ENCODE data around the gene NTHL1. TPM values are rescaled to one million over a fixed set of nuclear protein-coding genes. Genes with fewer than 3 reads are reported as not detected.
"Not testable (repeated sequence)": the region's sequence is repeated elsewhere in the genome, so short reads cannot be mapped to it uniquely, and the experiment has no call there.

Gene NTHL1
- total and polyA plus RNA-seq, 3 donors from 2014 or later = 18.0 to 35.6 (median 24.6) TPM

DNA sequence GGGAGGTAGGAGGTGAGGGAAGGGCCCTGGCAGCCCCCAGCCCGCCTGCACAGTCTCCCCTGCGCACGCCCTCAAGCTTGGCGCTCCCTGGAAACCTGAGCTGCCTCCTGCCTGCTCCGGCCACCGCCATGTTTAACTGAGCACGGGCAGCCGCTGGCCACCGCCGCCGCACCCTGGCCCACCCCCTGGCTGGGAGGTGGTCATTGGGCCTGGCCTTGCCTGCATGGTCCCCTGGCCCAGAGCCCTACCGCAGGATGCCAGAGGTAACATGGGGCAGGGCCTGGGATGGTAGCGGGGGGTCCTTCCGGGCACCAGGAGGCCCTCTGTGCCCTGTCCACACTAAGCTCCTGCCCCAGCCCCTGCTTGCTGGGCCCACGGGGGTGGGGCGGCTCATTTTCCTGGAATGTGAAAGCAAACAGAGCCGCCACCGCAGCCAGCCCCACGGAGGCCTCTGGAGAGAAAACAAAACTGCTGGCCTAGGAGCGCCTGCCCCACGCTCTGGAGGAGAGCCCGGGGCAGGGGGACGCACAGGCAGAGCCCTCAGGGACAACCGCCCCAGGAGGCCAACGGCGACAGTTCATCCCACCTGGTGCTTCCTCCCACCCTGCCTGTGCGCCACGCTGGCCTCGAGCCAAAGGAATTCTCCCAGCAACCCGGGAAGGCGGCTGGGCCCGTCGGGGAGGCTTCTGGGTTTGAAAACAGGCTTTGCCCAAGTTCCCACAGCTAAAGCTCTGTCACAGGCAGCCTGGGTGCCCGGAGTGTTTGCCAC, 12.0 kb downstream of the NTHL1 start:
- Histone ChIP-seq H3K36me3 (ENCODE audit: low read depth, missing control alignments) (no peaks in the 10 kb centered on the region), H3K9me3 (no peaks in the 10 kb centered on the region), H3K27ac (peak overlapping the region; percentile 41 to 89), H3K4me1 (peaks cover 74% of the 10 kb centered on the region), H3K27me3 (no peaks in the 10 kb centered on the region), H3K4me3 (no peak overlapping the region)
- WGBS, 2 donors = 41 to 53% methylated on average over 16 to 34 of the region's 34 CpGs
- DNase-seq = peak; percentile 62
- no peak for TF ChIP-seq POLR2A (IDR thresholded peaks at IDR 0.05)
- TF ChIP-seq, protein P1, sequence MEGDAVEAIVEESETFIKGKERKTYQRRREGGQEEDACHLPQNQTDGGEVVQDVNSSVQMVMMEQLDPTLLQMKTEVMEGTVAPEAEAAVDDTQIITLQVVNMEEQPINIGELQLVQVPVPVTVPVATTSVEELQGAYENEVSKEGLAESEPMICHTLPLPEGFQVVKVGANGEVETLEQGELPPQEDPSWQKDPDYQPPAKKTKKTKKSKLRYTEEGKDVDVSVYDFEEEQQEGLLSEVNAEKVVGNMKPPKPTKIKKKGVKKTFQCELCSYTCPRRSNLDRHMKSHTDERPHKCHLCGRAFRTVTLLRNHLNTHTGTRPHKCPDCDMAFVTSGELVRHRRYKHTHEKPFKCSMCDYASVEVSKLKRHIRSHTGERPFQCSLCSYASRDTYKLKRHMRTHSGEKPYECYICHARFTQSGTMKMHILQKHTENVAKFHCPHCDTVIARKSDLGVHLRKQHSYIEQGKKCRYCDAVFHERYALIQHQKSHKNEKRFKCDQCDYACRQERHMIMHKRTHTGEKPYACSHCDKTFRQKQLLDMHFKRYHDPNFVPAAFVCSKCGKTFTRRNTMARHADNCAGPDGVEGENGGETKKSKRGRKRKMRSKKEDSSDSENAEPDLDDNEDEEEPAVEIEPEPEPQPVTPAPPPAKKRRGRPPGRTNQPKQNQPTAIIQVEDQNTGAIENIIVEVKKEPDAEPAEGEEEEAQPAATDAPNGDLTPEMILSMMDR (IDR thresholded peaks at IDR 0.05) = no peak
- intact Hi-C loops (cut with DNase I; ENCODE audit: low total_unique reads) = no loop called here

DNA sequence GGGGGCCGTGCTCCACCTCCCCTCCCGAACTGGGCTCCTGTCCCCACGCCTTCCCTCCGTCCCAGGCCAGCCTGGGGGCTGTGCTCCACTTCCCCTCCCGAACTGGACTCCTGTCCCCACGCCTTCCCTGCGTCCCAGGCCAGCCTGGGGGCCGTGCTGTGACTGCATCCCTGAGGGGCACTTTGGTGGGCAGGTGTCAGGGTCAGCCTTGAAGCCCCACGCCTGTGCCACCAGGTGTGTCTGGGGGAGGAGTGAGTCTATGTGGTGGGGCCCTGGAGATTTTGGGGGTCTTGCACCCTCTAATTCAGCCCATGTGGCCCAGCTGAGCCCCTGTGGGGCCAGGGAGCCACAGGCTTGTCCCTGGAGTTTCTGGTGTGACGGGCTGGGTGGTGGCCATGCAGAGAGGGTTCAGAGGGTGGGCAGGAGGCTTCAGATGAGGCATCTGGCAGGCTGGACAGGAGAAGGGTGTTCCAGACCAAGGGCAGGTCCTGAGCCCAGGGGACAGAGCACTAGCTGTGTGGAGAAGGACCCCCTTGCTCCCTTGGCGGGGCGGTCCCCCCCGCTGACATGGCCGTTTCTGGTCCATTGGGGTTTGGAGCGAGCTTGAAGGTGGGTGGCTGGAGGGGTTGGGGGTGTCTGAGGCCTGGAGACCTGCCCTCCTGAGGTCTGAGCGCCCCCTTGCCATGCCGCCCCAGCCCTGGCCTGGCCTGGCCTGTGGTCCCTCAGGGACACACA, 12.8 kb downstream of the NTHL1 start:
- 71 to 79% methylated on average over 5 to 17 of the region's 17 CpGs for WGBS, 2 donors
- H3K9me3 ChIP-seq = no peaks in the 10 kb centered on the region
- intact Hi-C loops (cut with DNase I; ENCODE audit: low total_unique reads) = no loop called here
- no peaks in the 10 kb centered on the region for H3K27me3 ChIP-seq
- no peak for DNase-seq
- no peaks in the 10 kb centered on the region for H3K36me3 ChIP-seq (ENCODE audit: low read depth, missing control alignments)
- TF ChIP-seq, protein P1 (IDR thresholded peaks at IDR 0.05) = no peak
- TF ChIP-seq POLR2A (IDR thresholded peaks at IDR 0.05) = no peak
- peaks cover 67% of the 10 kb centered on the region for H3K4me1 ChIP-seq
- H3K27ac ChIP-seq = peak overlapping the region; percentile 41 to 89
- no peak overlapping the region for H3K4me3 ChIP-seq

DNA sequence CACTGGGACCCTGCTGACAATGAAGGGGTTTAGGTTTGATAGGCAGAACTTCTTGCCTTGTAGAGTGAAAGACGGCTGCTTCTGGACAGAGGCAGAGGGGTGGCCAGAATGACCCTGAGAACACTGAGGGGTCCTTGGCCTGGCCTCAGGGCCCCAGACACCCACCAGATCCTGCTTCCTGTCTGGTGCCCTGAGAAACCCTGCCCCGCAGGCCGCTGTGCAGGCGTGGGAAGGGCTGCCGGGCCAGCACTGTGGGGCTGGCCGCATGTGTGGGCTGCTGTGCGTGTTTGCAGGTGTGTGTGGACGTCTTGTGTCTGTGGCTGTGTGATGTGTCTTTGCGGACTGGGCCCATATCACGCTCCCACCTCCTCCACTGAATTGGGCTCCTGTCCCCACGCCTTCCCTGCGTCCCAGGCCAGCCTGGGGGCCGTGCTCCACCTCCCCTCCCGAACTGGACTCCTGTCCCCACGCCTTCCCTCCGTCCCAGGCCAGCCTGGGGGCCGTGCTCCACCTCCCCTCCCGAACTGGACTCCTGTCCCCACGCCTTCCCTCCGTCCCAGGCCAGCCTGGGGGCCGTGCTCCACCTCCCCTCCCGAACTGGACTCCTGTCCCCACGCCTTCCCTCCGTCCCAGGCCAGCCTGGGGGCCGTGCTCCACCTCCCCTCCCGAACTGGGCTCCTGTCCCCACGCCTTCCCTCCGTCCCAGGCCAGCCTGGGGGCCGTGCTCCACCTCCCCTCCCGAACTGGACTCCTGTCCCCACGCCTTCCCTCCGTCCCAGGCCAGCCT, 13.5 kb downstream of the NTHL1 start:
- H3K36me3 ChIP-seq (ENCODE audit: low read depth, missing control alignments); H3K27me3 ChIP-seq; DNase-seq; H3K9me3 ChIP-seq; intact Hi-C loops (cut with DNase I; ENCODE audit: low total_unique reads): not testable (repeated sequence)
- peaks cover 59% of the 10 kb centered on the region for H3K4me1 ChIP-seq
- peak overlapping the region in 1 of 2 donors; percentile 4 for H3K4me3 ChIP-seq
- 53 to 55% methylated on average over 4 to 20 of the region's 32 CpGs for WGBS, 2 donors
- H3K27ac ChIP-seq = peak overlapping the region; percentile 79 to 89

DNA sequence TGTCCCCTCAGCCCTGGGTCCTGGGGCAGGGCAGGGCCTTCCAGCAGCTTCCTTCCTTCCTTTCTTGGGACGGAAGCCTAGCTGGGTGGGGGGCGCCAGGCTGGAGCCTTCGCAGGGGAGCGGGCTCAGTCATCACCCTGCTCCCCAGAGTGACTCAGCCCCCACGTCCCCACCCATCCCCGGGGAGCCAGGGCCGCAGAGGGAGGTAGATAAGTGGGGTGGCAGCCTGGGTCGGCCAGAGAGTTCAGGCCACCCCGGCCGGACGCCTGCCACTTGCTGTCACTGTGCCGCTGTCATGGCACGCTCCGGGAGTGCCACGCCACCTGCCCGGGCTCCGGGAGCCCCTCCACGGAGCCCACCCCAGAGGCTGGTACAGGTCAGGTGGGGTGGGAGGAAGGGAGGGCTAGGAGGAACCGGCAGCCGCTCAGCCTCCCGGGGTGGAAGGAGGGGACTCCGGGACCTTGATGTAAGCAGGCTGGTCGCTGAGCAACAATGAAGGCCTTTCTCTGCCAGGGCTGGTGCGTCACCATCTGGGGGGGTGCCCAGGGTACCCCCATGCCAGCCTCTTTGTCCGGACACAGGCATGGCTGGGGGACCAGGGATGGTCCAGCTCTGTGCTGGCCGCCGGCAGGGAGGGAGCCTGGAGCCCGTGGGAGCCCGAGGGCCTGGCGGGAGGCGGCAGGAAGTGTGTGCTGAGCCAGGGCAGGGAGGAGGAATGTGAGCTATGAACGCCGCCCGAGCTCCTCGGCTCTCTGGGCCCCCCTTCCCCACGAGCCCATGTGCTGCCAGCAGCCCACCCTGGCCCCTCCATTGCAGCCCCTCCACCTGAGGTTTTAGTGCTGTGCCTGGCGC, 14.4 kb downstream of the NTHL1 start:
- TF ChIP-seq, protein P1 (IDR thresholded peaks at IDR 0.05) = no peak
- no peak for TF ChIP-seq POLR2A (IDR thresholded peaks at IDR 0.05)
- H3K4me3 ChIP-seq = peak overlapping the region in 1 of 2 donors; percentile 4
- H3K27me3 ChIP-seq = no peaks in the 10 kb centered on the region
- no peak for DNase-seq
- intact Hi-C loops (cut with DNase I; ENCODE audit: low total_unique reads) = no loop called here
- peak overlapping the region; percentile 79 to 88 for H3K27ac ChIP-seq
- H3K9me3 ChIP-seq = no peaks in the 10 kb centered on the region
- WGBS, 2 donors = 38% methylated on average over 35 of the region's 37 CpGs; no CpG with 5 or more reads in 1 of the 2 donors
- H3K36me3 ChIP-seq (ENCODE audit: low read depth, missing control alignments) = no peaks in the 10 kb centered on the region
- H3K4me1 ChIP-seq = peaks cover 51% of the 10 kb centered on the region

Measured in testis (tissue), 3 donors.